ENCODE data around the gene FHIT. TPM values are rescaled to one million over a fixed set of nuclear protein-coding genes. Genes with fewer than 3 reads are reported as not detected.

FHIT gene
- total RNA-seq, 1 donor from 2014 or later, result 20.2 TPM

DNA sequence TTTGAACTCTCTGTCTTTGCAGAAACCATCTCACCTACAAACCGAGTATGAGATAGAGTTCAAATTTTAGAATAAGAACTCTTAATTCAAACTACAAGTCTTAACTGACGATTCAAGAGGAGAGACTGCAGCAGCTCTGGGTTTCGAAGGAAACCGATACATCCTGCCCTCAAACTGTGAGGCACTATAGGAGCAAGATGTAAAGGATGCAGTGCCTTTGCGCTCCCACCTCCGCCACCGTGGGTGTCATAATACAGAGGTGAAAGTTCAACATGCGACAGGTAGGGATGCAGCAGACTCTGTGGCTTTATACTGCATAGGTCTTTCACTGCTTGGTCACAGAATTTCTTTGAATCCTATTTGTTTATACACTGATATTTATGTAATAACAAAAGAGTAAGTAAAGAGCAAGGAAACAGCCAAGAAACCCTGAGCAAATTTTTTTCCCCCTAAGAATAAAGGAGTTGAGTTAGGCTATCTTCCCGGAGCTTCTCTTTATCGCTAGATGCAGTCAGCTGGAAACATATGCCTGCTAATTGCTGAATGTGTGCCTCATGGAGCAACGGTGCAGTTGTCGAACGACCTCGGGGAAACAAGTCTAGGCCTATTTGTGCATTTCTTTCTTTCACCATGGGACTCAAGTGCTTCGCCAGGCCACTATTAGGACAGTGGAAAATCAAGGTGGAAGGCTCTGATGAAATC, 1103.9 kb downstream of the FHIT start:
- H3K27ac Mint-ChIP-seq (ENCODE audit: unreplicated experiment), result no peak overlapping the region
- no peaks in the 10 kb centered on the region for H3K9me3 Mint-ChIP-seq (ENCODE audit: unreplicated experiment)
- TF ChIP-seq, protein P1, sequence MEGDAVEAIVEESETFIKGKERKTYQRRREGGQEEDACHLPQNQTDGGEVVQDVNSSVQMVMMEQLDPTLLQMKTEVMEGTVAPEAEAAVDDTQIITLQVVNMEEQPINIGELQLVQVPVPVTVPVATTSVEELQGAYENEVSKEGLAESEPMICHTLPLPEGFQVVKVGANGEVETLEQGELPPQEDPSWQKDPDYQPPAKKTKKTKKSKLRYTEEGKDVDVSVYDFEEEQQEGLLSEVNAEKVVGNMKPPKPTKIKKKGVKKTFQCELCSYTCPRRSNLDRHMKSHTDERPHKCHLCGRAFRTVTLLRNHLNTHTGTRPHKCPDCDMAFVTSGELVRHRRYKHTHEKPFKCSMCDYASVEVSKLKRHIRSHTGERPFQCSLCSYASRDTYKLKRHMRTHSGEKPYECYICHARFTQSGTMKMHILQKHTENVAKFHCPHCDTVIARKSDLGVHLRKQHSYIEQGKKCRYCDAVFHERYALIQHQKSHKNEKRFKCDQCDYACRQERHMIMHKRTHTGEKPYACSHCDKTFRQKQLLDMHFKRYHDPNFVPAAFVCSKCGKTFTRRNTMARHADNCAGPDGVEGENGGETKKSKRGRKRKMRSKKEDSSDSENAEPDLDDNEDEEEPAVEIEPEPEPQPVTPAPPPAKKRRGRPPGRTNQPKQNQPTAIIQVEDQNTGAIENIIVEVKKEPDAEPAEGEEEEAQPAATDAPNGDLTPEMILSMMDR (IDR thresholded peaks at IDR 0.05; ENCODE audit: unreplicated experiment), result no peak
- peaks cover 2% of the 10 kb centered on the region for H3K4me1 Mint-ChIP-seq (ENCODE audit: unreplicated experiment)
- no peak overlapping the region for H3K4me3 Mint-ChIP-seq (ENCODE audit: unreplicated experiment)
- no peaks in the 10 kb centered on the region for H3K36me3 Mint-ChIP-seq (ENCODE audit: low read depth, unreplicated experiment)
- H3K27me3 Mint-ChIP-seq (ENCODE audit: unreplicated experiment), result peaks cover 1% of the 10 kb centered on the region
- no peak for DNase-seq (ENCODE audit: low spot score)

DNA sequence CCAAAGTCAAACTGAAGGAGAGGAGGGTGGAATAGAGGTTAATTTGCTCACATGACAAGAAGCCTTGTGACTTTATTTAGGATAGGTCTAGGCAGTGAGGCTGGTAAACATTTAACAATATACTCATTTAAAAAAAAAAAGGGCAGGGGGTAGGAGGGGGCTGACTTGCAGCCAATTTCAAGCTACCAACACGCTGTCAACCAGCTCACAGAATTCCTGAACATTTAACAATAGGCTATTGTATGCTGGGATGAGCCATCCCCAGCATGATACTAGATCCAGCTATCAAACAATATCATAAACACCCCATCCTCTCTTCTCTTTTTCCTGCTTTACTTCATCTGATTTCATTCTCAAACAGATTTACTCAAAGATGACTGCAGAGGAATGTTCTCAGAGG, 1105.1 kb downstream of the FHIT start:
- TF ChIP-seq, protein P1 (IDR thresholded peaks at IDR 0.05; ENCODE audit: unreplicated experiment), result no peak
- no peaks in the 10 kb centered on the region for H3K36me3 Mint-ChIP-seq (ENCODE audit: low read depth, unreplicated experiment)
- peaks cover 1% of the 10 kb centered on the region for H3K27me3 Mint-ChIP-seq (ENCODE audit: unreplicated experiment)
- H3K4me3 Mint-ChIP-seq (ENCODE audit: unreplicated experiment), result no peak overlapping the region
- H3K27ac Mint-ChIP-seq (ENCODE audit: unreplicated experiment), result no peak overlapping the region
- peaks cover 2% of the 10 kb centered on the region for H3K4me1 Mint-ChIP-seq (ENCODE audit: unreplicated experiment)
- no peak for DNase-seq (ENCODE audit: low spot score)
- H3K9me3 Mint-ChIP-seq (ENCODE audit: unreplicated experiment), result no peaks in the 10 kb centered on the region

DNA sequence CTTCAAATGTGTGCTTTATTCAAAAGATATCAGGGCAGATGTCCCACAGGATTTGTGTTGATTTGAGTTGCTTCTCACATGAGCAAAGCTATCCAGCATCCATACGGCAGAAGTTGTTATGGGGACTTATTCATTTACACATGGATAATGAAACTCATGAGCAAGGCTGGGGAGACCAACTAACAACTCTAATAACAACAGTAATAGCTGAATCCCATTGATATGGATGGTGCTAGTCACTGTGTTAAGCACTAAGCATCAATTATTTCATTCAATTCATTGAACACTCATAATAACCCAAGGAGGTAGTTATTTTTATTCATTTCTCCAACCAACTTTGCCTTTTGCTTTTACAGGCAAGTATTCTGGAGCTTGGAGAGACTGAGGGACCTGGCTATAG, 1107.2 kb downstream of the FHIT start:
- Mint-ChIP-seq H3K27ac (ENCODE audit: unreplicated experiment) (no peak overlapping the region), H3K9me3 (ENCODE audit: unreplicated experiment) (no peaks in the 10 kb centered on the region)
- TF ChIP-seq, protein P1 (IDR thresholded peaks at IDR 0.05; ENCODE audit: unreplicated experiment), result no peak

DNA sequence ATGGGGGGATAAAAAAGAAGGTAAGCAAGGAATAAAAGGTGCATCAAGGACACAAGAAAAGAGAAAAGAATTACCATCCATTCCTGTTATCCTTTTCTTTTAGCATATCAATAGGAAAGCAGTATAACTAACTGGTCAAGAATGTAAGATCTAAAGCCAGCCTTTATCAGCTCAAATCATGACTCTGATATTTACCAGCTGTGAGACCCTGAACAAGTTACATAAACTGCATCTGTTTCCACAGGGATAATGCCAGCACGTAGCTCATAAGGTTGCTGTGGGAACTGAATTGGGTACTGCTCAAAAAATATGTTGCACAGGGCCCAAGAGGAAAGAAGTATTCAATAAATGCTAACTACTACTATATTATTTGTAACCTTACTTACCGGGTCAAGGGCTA, 1109.2 kb downstream of the FHIT start:
- TF ChIP-seq, protein P1 (IDR thresholded peaks at IDR 0.05; ENCODE audit: unreplicated experiment), result no peak
- Mint-ChIP-seq H3K4me3 (ENCODE audit: unreplicated experiment) (no peak overlapping the region), H3K27ac (ENCODE audit: unreplicated experiment) (no peak overlapping the region), H3K9me3 (ENCODE audit: unreplicated experiment) (no peaks in the 10 kb centered on the region), H3K27me3 (ENCODE audit: unreplicated experiment) (peaks cover 1% of the 10 kb centered on the region), H3K4me1 (ENCODE audit: unreplicated experiment) (peaks cover 2% of the 10 kb centered on the region), H3K36me3 (ENCODE audit: low read depth, unreplicated experiment) (no peaks in the 10 kb centered on the region)
- DNase-seq (ENCODE audit: low spot score), result no peak

More for the DNA sequence above, 1107.2 kb downstream of the FHIT start:
- DNase-seq (ENCODE audit: low spot score), result no peak
- Mint-ChIP-seq H3K27me3 (ENCODE audit: unreplicated experiment) (peaks cover 1% of the 10 kb centered on the region), H3K4me3 (ENCODE audit: unreplicated experiment) (no peak overlapping the region), H3K36me3 (ENCODE audit: low read depth, unreplicated experiment) (no peaks in the 10 kb centered on the region), H3K4me1 (ENCODE audit: unreplicated experiment) (peaks cover 2% of the 10 kb centered on the region)

DNA sequence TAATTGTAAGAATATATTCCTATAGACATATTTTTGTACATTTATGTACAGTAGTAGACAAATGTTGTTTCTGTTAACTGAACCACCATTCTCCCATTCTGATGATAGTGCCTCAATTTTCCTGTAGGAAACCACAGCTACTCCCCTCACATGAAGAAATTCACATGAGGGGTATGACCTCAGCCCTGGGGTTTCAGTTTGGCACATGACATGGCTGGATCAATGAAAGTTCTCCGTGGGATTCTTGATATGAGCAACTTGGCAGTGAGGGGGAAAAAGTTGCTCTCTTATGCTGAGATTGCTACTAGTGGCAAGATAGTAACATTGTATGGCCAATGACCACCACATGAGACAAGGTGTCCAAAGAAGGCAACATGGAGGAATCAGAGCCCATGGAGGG, 1111.1 kb downstream of the FHIT start:
- no peaks in the 10 kb centered on the region for H3K36me3 Mint-ChIP-seq (ENCODE audit: low read depth, unreplicated experiment)
- H3K27me3 Mint-ChIP-seq (ENCODE audit: unreplicated experiment), result peaks cover 3% of the 10 kb centered on the region
- no peak overlapping the region for H3K4me3 Mint-ChIP-seq (ENCODE audit: unreplicated experiment)
- H3K4me1 Mint-ChIP-seq (ENCODE audit: unreplicated experiment), result no peaks in the 10 kb centered on the region
- TF ChIP-seq, protein P1 (IDR thresholded peaks at IDR 0.05; ENCODE audit: unreplicated experiment), result no peak
- no peak overlapping the region for H3K27ac Mint-ChIP-seq (ENCODE audit: unreplicated experiment)
- H3K9me3 Mint-ChIP-seq (ENCODE audit: unreplicated experiment), result no peaks in the 10 kb centered on the region
- DNase-seq (ENCODE audit: low spot score), result no peak
